Measurements from ENCODE around the gene ZNF740.

ZNF740 gene

DNA sequence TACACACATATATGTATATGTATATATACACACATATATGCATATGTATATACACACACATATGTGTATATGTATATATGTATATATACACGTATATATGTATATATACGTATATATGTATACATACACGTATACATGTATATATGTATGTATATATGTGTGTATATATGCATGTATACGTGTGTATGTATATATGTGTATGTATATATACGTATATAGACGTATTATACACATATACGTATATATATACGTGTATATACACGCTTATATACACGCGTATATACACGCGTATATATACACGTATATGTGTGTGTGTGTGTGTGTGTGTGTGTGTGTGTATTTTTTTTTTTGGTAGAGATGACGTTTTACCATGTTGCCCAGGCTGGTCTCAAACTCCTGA, 32.9 kb upstream of the ZNF740 start:
- TF ChIP-seq, protein P1, sequence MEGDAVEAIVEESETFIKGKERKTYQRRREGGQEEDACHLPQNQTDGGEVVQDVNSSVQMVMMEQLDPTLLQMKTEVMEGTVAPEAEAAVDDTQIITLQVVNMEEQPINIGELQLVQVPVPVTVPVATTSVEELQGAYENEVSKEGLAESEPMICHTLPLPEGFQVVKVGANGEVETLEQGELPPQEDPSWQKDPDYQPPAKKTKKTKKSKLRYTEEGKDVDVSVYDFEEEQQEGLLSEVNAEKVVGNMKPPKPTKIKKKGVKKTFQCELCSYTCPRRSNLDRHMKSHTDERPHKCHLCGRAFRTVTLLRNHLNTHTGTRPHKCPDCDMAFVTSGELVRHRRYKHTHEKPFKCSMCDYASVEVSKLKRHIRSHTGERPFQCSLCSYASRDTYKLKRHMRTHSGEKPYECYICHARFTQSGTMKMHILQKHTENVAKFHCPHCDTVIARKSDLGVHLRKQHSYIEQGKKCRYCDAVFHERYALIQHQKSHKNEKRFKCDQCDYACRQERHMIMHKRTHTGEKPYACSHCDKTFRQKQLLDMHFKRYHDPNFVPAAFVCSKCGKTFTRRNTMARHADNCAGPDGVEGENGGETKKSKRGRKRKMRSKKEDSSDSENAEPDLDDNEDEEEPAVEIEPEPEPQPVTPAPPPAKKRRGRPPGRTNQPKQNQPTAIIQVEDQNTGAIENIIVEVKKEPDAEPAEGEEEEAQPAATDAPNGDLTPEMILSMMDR (IDR thresholded peaks at IDR 0.05; ENCODE audit: low read depth, low read length, missing control alignments): no peak
- H3K4me3 ChIP-seq (ENCODE audit: low read depth, low read length): no peak overlapping the region
- no peak for DNase-seq (ENCODE audit: low read depth)

DNA sequence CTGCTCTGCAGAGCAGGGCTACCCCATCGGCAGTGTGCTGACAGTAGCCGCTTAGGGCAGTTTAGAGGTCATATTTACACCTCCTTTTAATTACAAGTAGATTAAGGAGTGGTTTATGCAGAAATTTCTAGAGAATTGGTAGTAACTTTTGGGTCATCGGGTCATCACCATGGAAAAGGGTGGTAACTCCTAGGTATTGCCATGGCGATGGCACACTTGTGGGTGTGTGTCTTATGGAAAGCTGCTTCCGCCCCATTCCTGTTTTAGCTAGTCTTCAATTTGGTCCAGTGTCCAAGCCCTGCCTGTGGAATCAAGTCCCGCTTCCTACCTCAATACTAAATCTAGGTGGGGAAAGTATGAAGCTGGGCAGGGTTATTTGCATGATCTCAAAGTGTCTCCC, 29.5 kb upstream of the ZNF740 start:
- DNase-seq (ENCODE audit: low read depth): no peak
- H3K4me3 ChIP-seq (ENCODE audit: low read depth, low read length): no peak overlapping the region
- TF ChIP-seq, protein P1 (IDR thresholded peaks at IDR 0.05; ENCODE audit: low read depth, low read length, missing control alignments): no peak

DNA sequence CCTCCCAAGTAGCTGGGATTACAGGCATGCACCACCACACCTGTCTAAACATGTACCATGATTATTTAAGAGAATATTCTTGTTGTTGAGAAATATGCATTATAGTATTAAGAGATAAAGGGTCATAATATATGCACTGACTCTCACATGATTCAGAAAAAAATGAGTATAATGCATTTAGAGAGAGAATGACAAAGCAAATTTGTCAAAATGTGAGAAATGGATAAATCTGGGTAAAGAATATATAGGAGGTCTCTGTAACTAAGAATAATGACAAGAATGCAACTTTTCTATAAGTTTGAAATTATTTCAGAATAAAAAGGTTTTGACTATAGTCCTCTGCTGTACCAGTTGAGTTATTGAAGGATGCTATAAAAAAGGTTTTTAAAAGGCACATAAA, 28.1 kb upstream of the ZNF740 start:
- no peak overlapping the region for H3K4me3 ChIP-seq (ENCODE audit: low read depth, low read length)

DNA sequence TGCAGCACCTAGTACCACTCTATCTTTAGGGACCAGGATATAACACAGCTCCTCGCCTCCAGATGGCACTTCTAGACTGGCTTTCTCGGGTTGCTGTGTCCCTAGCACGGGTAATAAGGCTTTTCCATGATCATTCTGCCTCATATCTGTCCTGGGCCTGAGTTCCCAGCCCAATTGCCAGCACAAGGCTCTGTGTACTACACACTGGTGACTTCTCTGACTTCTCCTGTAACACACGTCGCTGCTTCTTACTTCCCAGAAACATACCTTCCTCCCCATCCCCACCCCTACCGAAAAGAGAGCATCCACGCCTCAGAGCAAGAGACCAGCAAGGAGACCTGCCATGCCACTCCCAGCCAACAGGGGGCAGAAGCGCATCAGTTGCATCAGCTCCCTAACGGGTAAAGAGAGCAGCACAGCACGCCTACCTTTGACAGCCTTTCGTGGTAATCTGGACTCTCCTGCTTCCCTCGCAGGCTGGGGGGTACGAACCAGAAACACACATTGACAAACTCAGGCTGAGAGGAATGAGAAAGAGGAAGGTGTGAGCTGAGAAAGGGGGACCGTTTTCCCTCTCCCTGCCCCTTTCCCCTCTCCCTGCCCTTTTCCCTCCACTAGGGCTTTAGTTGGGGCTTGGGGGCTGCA, 21.2 kb upstream of the ZNF740 start:
- DNase-seq (ENCODE audit: low read depth): peak; percentile 71
- TF ChIP-seq, protein P1 (IDR thresholded peaks at IDR 0.05; ENCODE audit: low read depth, low read length, missing control alignments): peak; percentile 100
- no peak overlapping the region for H3K4me3 ChIP-seq (ENCODE audit: low read depth, low read length)

More for the DNA sequence above, 28.1 kb upstream of the ZNF740 start:
- TF ChIP-seq, protein P1 (IDR thresholded peaks at IDR 0.05; ENCODE audit: low read depth, low read length, missing control alignments): no peak
- DNase-seq (ENCODE audit: low read depth): no peak

DNA sequence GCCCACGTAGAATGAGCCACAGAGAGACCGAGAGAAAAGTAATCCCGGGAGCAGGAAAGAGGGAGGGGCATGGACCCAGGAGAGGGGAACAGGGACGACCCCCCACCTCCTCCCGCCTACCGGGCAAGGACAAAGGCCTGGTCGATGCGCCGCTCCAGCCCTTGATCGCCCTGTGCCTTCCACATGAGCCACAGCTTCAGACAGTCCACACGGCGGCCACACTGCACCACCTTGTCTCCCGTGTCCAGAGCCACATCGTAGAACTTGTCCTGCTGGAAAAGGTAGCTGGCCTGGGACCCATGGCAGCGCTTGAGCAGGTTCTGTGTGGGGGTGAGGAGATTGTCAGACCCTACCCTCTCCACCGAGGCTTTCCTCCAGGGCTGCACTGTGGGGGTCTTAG, 20.5 kb upstream of the ZNF740 start:
- no peak for DNase-seq (ENCODE audit: low read depth)
- no peak overlapping the region for H3K4me3 ChIP-seq (ENCODE audit: low read depth, low read length)
- TF ChIP-seq, protein P1 (IDR thresholded peaks at IDR 0.05; ENCODE audit: low read depth, low read length, missing control alignments): peak; percentile 6

DNA sequence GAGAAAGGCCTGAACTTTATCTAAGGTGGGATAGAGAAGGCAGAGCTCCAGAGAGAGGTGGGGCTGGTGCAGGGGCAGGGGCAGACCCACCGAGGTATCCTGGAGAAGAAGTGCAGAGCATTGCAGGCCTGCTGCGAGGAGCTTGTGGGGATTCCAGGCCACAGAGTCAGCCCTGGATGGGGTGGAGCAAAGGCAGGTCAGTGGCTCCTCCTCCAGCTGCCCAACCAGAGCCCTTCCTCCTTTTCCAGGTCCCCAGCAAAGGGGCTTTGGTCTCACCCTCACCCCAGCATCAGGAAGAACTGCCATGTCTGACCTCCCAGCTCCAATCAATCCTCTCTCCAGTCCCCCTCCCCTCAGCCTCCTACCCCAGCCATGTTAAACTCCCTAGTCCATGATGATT, 19.8 kb upstream of the ZNF740 start:
- TF ChIP-seq, protein P1 (IDR thresholded peaks at IDR 0.05; ENCODE audit: low read depth, low read length, missing control alignments): no peak
- no peak overlapping the region for H3K4me3 ChIP-seq (ENCODE audit: low read depth, low read length)
- no peak for DNase-seq (ENCODE audit: low read depth)
